ENCODE results near the gene ISY1. TPM values are rescaled to one million over a fixed set of nuclear protein-coding genes. Genes with fewer than 3 reads are reported as not detected.
"Not testable (repeated sequence)": the region's sequence is repeated elsewhere in the genome, so short reads cannot be mapped to it uniquely, and the experiment has no call there.

ISY1 gene
- total RNA-seq, 4 donors from 2014 or later: 22.6 to 30.4 (median 25.7) TPM

DNA sequence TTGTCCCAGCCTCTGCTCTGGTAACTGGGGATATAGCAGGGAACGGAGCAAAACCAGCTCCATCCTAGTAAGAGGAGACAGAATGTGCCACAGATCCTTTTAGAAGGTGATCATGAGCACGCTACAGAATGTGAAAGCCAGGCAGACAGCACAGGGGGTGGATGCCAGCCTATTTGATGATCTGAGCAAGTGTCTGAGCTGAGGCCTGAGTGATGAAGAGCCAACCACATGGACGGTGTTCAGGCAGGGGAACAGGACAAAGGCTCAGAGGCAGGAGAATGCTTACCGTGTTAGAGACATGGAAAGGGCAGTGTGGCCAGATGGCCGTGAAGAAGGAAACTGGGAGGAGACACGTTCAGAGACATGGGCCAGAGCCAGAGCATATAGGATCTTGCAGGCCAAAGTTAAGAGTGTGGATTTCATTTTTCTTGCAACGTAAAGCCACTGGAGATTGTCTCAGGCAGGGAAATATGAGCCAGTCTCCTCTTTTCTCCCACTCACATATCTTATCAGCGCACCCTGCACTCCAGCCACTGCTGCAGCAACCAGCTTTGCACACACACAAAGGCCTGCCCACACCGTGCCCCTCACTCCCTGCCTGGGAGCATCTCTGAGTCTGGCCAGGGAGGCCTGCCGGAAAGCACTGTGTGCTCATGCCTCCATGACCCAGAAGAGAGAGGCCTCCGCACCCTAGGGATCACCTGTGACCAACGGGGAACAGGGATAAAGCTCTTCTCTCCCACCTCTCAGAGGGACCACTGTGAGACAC, 59.3 kb downstream of the ISY1 start:
- 77 to 79% methylated on average over 3 to 4 of the region's 12 CpGs for WGBS, 2 donors (ENCODE audit: low coverage in 1 of 2)
- no peak for ATAC-seq
- TF ChIP-seq EP300 (IDR thresholded peaks at IDR 0.05) (no peak), POLR2A (IDR thresholded peaks at IDR 0.05) (no peak), POLR2AphosphoS5 (IDR thresholded peaks at IDR 0.05) (no peak)
- TF ChIP-seq, protein P1, sequence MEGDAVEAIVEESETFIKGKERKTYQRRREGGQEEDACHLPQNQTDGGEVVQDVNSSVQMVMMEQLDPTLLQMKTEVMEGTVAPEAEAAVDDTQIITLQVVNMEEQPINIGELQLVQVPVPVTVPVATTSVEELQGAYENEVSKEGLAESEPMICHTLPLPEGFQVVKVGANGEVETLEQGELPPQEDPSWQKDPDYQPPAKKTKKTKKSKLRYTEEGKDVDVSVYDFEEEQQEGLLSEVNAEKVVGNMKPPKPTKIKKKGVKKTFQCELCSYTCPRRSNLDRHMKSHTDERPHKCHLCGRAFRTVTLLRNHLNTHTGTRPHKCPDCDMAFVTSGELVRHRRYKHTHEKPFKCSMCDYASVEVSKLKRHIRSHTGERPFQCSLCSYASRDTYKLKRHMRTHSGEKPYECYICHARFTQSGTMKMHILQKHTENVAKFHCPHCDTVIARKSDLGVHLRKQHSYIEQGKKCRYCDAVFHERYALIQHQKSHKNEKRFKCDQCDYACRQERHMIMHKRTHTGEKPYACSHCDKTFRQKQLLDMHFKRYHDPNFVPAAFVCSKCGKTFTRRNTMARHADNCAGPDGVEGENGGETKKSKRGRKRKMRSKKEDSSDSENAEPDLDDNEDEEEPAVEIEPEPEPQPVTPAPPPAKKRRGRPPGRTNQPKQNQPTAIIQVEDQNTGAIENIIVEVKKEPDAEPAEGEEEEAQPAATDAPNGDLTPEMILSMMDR (IDR thresholded peaks at IDR 0.05): no peak

DNA sequence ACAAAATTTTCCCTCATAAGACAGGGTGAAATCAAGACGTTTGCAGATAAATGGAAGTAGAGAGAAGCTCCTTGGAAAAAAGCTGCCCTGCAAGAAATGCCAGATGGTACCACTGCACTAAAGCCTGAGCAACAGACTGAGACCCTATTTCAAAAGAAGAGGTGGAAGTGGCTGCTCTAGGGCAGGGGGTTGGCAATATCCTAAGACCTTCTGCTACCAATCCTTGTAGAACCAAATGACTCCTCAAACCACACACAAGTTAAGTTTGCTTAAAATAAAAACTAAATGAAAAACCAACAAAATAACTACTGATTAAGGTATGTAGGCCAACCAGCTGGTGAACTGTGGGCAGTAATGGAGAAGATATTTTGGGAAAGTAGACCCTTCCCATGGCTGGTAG, 60.6 kb downstream of the ISY1 start:
- ATAC-seq: no peak

More for the DNA sequence above, 59.3 kb downstream of the ISY1 start:
- Histone ChIP-seq H3K4me1 (peaks cover 0 to 8% (median 0%) of the 10 kb centered on the region in 3 donors), H3K27me3 (no peaks in the 10 kb centered on the region), H3K36me3 (peaks cover 0 to 26% of the 10 kb centered on the region in 2 donors), H3K27ac (no peak overlapping the region), H3K4me3 (no peak overlapping the region), H3K9me3 (no peaks in the 10 kb centered on the region)

DNA sequence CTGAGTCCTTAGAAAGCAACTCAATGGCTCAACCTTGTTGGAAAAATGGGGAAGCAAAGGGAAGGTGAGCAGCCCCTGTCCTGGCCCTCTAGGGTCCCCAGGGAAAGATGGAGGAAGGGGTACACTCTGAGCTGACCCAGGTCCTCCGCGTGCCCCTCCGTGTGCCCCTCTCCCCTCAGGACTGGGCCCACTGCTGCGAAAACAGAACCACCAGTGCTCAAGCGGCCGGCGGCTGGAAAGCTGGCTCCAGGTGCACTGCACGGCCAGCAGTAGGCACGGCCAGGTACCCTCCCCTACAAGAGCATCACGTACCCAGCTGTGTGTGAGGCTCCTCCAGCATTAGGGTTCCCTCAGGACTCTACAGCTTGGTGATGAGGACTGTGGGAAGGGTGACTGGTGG, 65.6 kb downstream of the ISY1 start:
- WGBS, 2 donors (ENCODE audit: low coverage in 1 of 2): 100% methylated on average over 2 of the region's 10 CpGs; no CpG with 5 or more reads in 1 of the 2 donors
- ATAC-seq: no peak
- TF ChIP-seq, protein P1 (IDR thresholded peaks at IDR 0.05): no peak
- no peak for TF ChIP-seq POLR2AphosphoS5 (IDR thresholded peaks at IDR 0.05)
- TF ChIP-seq EP300 (IDR thresholded peaks at IDR 0.05): no peak
- TF ChIP-seq POLR2A (IDR thresholded peaks at IDR 0.05): no peak

More for the DNA sequence above, 60.6 kb downstream of the ISY1 start:
- Histone ChIP-seq H3K9me3 (no peaks in the 10 kb centered on the region), H3K27me3 (no peaks in the 10 kb centered on the region), H3K4me1 (no peaks in the 10 kb centered on the region), H3K36me3 (peaks cover 0 to 25% of the 10 kb centered on the region in 2 donors), H3K4me3 (no peak overlapping the region), H3K27ac (no peak overlapping the region)
- TF ChIP-seq, protein P1 (IDR thresholded peaks at IDR 0.05): no peak
- no peak for TF ChIP-seq POLR2A (IDR thresholded peaks at IDR 0.05)
- no peak for TF ChIP-seq EP300 (IDR thresholded peaks at IDR 0.05)
- no peak for TF ChIP-seq POLR2AphosphoS5 (IDR thresholded peaks at IDR 0.05)
- WGBS, 2 donors (ENCODE audit: low coverage in 1 of 2): 79 to 89% methylated on average over 1 of the region's 1 CpG

GRCh38 chr3:129088312-129088711, 72.6 kb downstream of the ISY1 start:
- not testable (repeated sequence) for H3K9me3 ChIP-seq
- peak; percentile 1 for ATAC-seq
- WGBS, 2 donors (ENCODE audit: low coverage in 1 of 2): no CpG with 5 or more reads among the region's 6 CpGs

More for the DNA sequence above, 65.6 kb downstream of the ISY1 start:
- Histone ChIP-seq H3K27me3 (no peaks in the 10 kb centered on the region), H3K36me3 (peaks cover 0 to 51% of the 10 kb centered on the region in 2 donors), H3K4me1 (no peaks in the 10 kb centered on the region), H3K9me3 (no peaks in the 10 kb centered on the region), H3K4me3 (no peak overlapping the region), H3K27ac (no peak overlapping the region)

GRCh38 chr3:129087904-129088303, 73.0 kb downstream of the ISY1 start:
- ATAC-seq: peak; percentile 92

More at GRCh38 chr3:129088312-129088711, 72.6 kb downstream of the ISY1 start:
- Histone ChIP-seq H3K36me3 (peaks cover 0 to 21% of the 10 kb centered on the region in 2 donors), H3K4me1 (peaks cover 0 to 15% (median 6%) of the 10 kb centered on the region in 3 donors)
- not testable (repeated sequence) for H3K27me3 ChIP-seq, H3K27ac ChIP-seq, H3K4me3 ChIP-seq

More at GRCh38 chr3:129087904-129088303, 73.0 kb downstream of the ISY1 start:
- peaks cover 0 to 17% of the 10 kb centered on the region in 2 donors for H3K36me3 ChIP-seq
- H3K9me3 ChIP-seq, H3K4me3 ChIP-seq, H3K27me3 ChIP-seq: not testable (repeated sequence)
- H3K4me1 ChIP-seq: peaks cover 0 to 15% (median 6%) of the 10 kb centered on the region in 3 donors
- WGBS, 2 donors (ENCODE audit: low coverage in 1 of 2): no CpG with 5 or more reads among the region's 9 CpGs
- H3K27ac ChIP-seq: peak overlapping the region in 3 of 4 donors; percentile 70 to 88 (median 87)
